Measurements from ENCODE around the gene GNAT1.
A peak's percentile ranks its signal among the peaks of the same experiment; 100 is the strongest.

DNA sequence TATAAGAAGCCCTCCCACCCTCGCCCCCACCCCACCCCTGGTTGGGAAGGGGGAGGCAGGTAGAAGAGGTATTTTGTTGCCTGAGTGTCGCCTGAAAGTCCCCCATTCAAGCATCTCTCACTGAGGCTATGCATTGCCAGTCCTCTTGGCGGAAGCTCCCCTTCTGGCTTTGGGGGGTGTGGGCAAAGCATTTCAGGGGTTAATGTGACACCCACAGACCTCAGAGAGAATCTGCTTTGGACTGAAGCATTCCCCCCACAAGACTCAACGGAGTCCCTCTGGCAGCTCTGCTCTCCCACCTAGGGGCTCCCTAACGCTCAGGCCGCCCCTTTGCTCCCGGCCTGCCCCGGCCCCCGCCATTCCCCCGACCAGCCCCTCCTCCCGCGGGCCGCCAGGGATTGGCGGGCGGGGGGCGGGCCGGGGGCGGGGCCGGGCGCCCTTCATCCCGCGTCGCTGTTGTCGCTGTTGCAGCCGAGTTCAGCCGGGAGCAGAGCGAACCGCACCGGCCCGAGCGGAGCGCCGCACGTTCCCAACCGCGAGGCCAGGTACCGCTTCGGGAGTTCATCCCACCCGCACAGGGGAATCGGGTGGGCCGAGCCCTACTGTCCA is 13.5 kb downstream of the GNAT1 start, which contains the start of gene SLC38A3:
- peak in 1 of 2 donors; percentile 32 for TF ChIP-seq POLR2A (IDR thresholded peaks at IDR 0.05)
- TF ChIP-seq, protein P1, sequence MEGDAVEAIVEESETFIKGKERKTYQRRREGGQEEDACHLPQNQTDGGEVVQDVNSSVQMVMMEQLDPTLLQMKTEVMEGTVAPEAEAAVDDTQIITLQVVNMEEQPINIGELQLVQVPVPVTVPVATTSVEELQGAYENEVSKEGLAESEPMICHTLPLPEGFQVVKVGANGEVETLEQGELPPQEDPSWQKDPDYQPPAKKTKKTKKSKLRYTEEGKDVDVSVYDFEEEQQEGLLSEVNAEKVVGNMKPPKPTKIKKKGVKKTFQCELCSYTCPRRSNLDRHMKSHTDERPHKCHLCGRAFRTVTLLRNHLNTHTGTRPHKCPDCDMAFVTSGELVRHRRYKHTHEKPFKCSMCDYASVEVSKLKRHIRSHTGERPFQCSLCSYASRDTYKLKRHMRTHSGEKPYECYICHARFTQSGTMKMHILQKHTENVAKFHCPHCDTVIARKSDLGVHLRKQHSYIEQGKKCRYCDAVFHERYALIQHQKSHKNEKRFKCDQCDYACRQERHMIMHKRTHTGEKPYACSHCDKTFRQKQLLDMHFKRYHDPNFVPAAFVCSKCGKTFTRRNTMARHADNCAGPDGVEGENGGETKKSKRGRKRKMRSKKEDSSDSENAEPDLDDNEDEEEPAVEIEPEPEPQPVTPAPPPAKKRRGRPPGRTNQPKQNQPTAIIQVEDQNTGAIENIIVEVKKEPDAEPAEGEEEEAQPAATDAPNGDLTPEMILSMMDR (IDR thresholded peaks at IDR 0.05): no peak

All from thyroid gland (tissue), 4 donors.